Adipocyte (in vitro differentiated cells): Measurements from ENCODE around the gene CFAP58.

Experiments used
- DNase-seq: peaks from one replicate; pipeline ENCODE4 v3.0.0-alpha.2; 2015; ENCODE audit warnings: low read depth
- H3K27me3 ChIP-seq: replicated peaks from 2 replicates; pipeline ENCODE4 v1.7.0; 2013; ENCODE audit warnings: mild to moderate bottlenecking, low read length, moderate library complexity; ENCODE audit not compliant: control insufficient read depth, insufficient read depth
- H3K36me3 ChIP-seq: 2 replicates; pipeline ENCODE4 v1.7.0; 2013; ENCODE audit warnings: low read length, mild to moderate bottlenecking, moderate library complexity; ENCODE audit not compliant: control insufficient read depth, insufficient read depth, severe bottlenecking
- H3K4me1 ChIP-seq: 2 replicates; pipeline ENCODE4 v1.7.0; 2013; ENCODE audit warnings: mild to moderate bottlenecking, low read length, moderate library complexity; ENCODE audit not compliant: control insufficient read depth, insufficient read depth
- H3K4me3 ChIP-seq: 2 replicates; pipeline ENCODE4 v1.7.0; 2013; ENCODE audit warnings: mild to moderate bottlenecking, low read length, moderate library complexity
- H3K9ac ChIP-seq: 2 replicates; pipeline ENCODE4 v1.7.0; 2013; ENCODE audit warnings: mild to moderate bottlenecking, low read length, moderate library complexity
- H3K9me3 ChIP-seq: 2 replicates; pipeline ENCODE4 v1.7.0; 2013; ENCODE audit warnings: mild to moderate bottlenecking, low read length, moderate library complexity; ENCODE audit not compliant: control insufficient read depth

The CFAP58 gene

GRCh38 chr10:104391150-104391968, 37.7 kb downstream of the CFAP58 start:
- Histone ChIP-seq H3K36me3 (no peaks in the 10 kb centered on the region), H3K9ac (no peak overlapping the region), H3K27me3 (no peaks in the 10 kb centered on the region), H3K9me3 (no peaks in the 10 kb centered on the region), H3K4me1 (no peaks in the 10 kb centered on the region), H3K4me3 (no peak overlapping the region)
- no peak for DNase-seq

DNA sequence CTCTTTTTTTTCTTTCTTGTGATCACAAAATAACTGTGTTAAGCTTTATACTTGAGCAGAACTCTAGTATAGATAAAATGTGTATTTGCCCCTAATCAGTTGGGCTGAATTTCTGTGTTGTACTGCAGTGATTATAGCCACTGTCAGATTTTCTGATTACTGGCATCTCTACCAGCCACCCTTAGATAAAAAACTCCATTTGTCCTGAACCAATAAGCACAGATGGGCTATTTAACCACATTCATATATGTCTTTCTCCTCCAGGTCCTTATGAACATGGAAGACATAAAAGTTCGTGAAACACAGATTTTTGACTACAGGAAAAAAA, 38.3 kb downstream of the CFAP58 start:
- Histone ChIP-seq H3K36me3 (no peaks in the 10 kb centered on the region), H3K27me3 (no peaks in the 10 kb centered on the region), H3K4me1 (no peaks in the 10 kb centered on the region), H3K9ac (no peak overlapping the region), H3K9me3 (no peaks in the 10 kb centered on the region), H3K4me3 (no peak overlapping the region)
- DNase-seq, result no peak

GRCh38 chr10:104393387-104393786, 39.8 kb downstream of the CFAP58 start:
- Histone ChIP-seq H3K9me3 (no peaks in the 10 kb centered on the region), H3K27me3 (no peaks in the 10 kb centered on the region), H3K36me3 (no peaks in the 10 kb centered on the region), H3K4me3 (no peak overlapping the region), H3K9ac (no peak overlapping the region), H3K4me1 (no peaks in the 10 kb centered on the region)
- no peak for DNase-seq

GRCh38 chr10:104396581-104396980, 42.9 kb downstream of the CFAP58 start:
- H3K4me1 ChIP-seq, result no peaks in the 10 kb centered on the region
- H3K9ac ChIP-seq, result no peak overlapping the region
- no peaks in the 10 kb centered on the region for H3K9me3 ChIP-seq
- DNase-seq, result no peak
- H3K4me3 ChIP-seq, result no peak overlapping the region
- H3K36me3 ChIP-seq, result no peaks in the 10 kb centered on the region
- no peaks in the 10 kb centered on the region for H3K27me3 ChIP-seq

- no peaks in the 10 kb centered on the region for H3K27me3 ChIP-seq
- no peaks in the 10 kb centered on the region for H3K9me3 ChIP-seq
- no peaks in the 10 kb centered on the region for H3K4me1 ChIP-seq
- no peaks in the 10 kb centered on the region for H3K36me3 ChIP-seq
- H3K9ac ChIP-seq, result no peak overlapping the region
- no peak for DNase-seq
- H3K4me3 ChIP-seq, result no peak overlapping the region
Measured at GRCh38 chr10:104403636-104404035, 50.0 kb downstream of the CFAP58 start.

DNA sequence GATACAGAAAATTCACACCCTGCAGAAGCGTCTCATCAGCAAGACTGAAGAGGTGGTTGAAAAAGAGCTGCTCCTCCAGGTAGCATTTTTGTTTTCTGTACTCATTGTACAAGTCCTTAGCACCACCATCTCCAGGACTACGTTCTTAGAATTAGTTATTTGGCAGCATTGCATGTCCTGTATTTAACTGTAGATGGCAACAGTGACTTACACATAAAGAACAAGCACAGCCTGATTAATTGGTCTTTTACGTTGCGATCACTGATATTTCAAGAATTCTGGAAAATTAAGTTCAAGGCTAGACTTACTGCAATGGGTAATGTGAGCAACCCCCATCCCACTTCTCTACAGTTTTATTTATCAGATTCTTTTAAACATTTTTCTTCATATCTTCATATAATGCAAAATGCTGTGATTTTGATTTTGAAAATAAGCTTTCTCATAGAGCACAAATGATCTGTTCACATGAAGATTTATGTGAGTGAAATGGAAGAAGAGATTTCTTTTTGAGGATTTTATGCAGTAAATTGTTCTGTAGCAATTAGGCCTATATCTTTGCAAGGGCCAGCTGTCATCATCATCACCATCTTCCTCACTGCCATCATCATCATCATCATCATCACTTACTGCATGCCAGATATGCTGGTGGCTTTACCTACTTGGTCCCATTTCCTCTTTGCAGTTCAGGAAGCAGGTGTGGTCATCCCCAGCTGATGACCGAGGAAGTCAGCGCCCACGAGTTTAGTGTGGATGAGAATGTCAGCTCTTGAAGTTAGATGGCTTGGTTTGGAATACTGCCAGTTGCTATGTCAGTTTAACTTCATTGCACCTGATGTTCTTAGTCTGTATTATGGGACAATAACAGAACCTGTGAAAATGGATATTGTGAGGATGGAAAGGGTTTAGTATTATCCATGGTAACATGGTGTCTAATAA, 53.4 kb downstream of the CFAP58 start:
- Histone ChIP-seq H3K27me3 (no peaks in the 10 kb centered on the region), H3K9ac (no peak overlapping the region), H3K36me3 (no peaks in the 10 kb centered on the region), H3K4me3 (no peak overlapping the region), H3K9me3 (no peaks in the 10 kb centered on the region), H3K4me1 (no peaks in the 10 kb centered on the region)
- peak; percentile 72 for DNase-seq

- H3K4me1 ChIP-seq, result no peaks in the 10 kb centered on the region
Measured at GRCh38 chr10:104413528-104413927, 59.9 kb downstream of the CFAP58 start.

GRCh38 chr10:104415526-104416165, 62.0 kb downstream of the CFAP58 start:
- H3K4me3 ChIP-seq, result no peak overlapping the region
- H3K36me3 ChIP-seq, result no peaks in the 10 kb centered on the region
- DNase-seq, result no peak
- H3K9ac ChIP-seq, result no peak overlapping the region
- H3K27me3 ChIP-seq, result no peaks in the 10 kb centered on the region
- H3K9me3 ChIP-seq, result no peaks in the 10 kb centered on the region
- no peaks in the 10 kb centered on the region for H3K4me1 ChIP-seq

More at GRCh38 chr10:104413528-104413927, 59.9 kb downstream of the CFAP58 start:
- Histone ChIP-seq H3K9me3 (no peaks in the 10 kb centered on the region), H3K27me3 (no peaks in the 10 kb centered on the region), H3K4me3 (no peak overlapping the region), H3K36me3 (no peaks in the 10 kb centered on the region), H3K9ac (no peak overlapping the region)
- DNase-seq, result no peak

- no peak for DNase-seq
- no peak overlapping the region for H3K9ac ChIP-seq
- no peaks in the 10 kb centered on the region for H3K4me1 ChIP-seq
- H3K27me3 ChIP-seq, result no peaks in the 10 kb centered on the region
- H3K36me3 ChIP-seq, result no peaks in the 10 kb centered on the region
- H3K4me3 ChIP-seq, result no peak overlapping the region
- no peaks in the 10 kb centered on the region for H3K9me3 ChIP-seq
Measured at GRCh38 chr10:104416851-104417250, 63.2 kb downstream of the CFAP58 start.

DNA sequence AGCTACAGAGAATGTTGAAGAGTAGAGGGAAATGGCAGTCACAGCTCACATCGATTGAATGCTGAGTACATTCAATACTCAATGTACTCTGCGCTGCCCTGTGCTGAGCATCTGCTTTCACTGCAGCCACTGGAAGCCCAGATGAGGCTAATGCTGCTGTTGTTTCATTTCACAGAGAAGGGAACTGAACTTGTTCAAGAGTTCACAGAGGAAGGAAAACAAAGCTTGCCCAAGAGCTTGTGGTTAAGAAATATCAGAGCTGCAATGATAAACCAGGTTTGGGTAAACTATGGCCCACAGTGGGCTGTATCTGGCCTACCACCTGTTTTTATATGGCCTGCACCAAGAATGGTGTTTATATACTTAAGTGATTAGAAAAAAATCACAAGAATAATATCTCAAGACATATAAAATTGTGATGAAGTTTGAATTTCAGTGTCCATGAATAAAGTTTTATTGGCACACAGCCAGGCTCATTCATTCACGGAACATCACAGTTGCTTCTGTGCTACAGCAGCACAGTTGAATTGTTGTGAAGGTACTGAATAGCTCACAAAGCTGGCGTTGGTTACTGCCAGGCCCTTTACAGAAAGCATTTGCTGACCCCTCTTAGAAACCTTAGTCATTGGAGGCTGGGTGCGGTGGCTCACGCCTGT, 64.1 kb downstream of the CFAP58 start:
- peak; percentile 6 for DNase-seq

GRCh38 chr10:104424719-104425118, 71.1 kb downstream of the CFAP58 start:
- Histone ChIP-seq H3K27me3 (no peaks in the 10 kb centered on the region), H3K9ac (no peak overlapping the region), H3K9me3 (no peaks in the 10 kb centered on the region), H3K36me3 (no peaks in the 10 kb centered on the region), H3K4me1 (no peaks in the 10 kb centered on the region), H3K4me3 (no peak overlapping the region)
- no peak for DNase-seq

More for the DNA sequence above, 64.1 kb downstream of the CFAP58 start:
- H3K4me3 ChIP-seq, result no peak overlapping the region
- no peaks in the 10 kb centered on the region for H3K27me3 ChIP-seq
- H3K4me1 ChIP-seq, result no peaks in the 10 kb centered on the region
- H3K36me3 ChIP-seq, result no peaks in the 10 kb centered on the region
- H3K9ac ChIP-seq, result no peak overlapping the region
- H3K9me3 ChIP-seq, result no peaks in the 10 kb centered on the region
